ENCODE data around the gene KLF11.

DNA sequence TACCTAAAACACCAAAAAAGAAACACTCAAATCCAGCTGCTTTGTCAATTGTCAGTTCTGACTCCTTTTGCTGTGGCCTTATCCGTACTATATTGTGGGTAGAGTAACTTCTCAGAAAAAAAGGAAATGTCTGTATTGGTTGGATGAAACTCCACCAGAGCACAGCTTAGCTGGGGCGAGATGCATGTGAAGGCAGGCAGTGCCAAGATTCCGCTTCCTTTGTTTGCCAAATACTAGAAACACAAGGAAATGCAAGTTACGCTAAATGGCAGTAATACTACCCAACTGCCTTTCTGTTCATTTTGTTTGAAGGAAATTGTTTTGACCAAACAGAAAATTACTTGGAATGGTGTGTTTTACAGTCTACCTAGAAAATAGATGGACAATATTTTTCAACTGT is 10.0 kb downstream of the KLF11 start:
- no peak for TF ChIP-seq POLR2A (IDR thresholded peaks at IDR 0.05)
- TF ChIP-seq, protein P1, sequence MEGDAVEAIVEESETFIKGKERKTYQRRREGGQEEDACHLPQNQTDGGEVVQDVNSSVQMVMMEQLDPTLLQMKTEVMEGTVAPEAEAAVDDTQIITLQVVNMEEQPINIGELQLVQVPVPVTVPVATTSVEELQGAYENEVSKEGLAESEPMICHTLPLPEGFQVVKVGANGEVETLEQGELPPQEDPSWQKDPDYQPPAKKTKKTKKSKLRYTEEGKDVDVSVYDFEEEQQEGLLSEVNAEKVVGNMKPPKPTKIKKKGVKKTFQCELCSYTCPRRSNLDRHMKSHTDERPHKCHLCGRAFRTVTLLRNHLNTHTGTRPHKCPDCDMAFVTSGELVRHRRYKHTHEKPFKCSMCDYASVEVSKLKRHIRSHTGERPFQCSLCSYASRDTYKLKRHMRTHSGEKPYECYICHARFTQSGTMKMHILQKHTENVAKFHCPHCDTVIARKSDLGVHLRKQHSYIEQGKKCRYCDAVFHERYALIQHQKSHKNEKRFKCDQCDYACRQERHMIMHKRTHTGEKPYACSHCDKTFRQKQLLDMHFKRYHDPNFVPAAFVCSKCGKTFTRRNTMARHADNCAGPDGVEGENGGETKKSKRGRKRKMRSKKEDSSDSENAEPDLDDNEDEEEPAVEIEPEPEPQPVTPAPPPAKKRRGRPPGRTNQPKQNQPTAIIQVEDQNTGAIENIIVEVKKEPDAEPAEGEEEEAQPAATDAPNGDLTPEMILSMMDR (IDR thresholded peaks at IDR 0.05) = no peak
- no peak for TF ChIP-seq POLR2AphosphoS5 (IDR thresholded peaks at IDR 0.05)
- no peak for TF ChIP-seq EP300 (IDR thresholded peaks at IDR 0.05)

All from gastroesophageal sphincter (tissue), 3 donors.